ENCODE measurements around the gene STIM2.

The STIM2 gene

DNA sequence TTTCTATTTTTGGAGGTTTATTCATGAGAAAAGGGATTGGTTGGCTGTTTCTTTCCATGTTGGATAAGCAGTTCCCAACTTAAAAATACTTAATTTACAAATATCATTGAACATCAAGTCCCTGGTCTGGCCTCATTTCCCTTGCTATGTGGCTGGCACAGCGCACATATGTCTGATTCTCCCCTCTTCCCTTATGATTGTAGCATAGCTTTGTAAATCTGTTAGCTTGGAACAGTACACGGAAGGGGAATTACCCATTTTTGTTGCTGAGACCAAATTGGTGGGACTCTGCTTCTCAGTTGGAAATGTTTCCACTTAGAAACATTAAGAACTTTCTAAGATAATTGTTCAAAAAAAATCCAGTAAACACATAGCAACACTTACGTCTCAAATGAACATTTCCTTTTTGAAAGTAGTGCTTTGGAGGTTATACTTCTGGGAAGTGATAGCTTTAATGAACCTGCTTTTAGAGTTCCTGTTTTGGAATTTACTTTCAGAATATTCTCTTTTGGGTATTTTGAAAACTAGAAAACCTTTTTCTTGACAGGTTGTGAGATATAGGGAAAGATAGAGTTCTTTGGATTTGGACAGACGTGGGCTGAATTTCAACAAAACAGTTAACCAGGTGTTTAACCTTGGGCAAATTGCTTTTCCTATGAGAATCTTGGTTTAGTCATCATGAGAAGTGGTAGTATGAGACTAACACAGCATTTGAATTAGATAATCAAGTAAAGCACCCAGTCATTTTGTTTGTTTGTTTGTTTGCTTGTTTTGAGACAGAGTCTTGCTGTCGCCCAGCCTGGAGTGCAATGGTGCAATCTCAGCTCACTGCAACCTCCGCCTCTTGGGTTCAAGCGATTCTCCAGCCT lies 47.3 kb downstream of the STIM2 start:
- DNase-seq: no peak

DNA sequence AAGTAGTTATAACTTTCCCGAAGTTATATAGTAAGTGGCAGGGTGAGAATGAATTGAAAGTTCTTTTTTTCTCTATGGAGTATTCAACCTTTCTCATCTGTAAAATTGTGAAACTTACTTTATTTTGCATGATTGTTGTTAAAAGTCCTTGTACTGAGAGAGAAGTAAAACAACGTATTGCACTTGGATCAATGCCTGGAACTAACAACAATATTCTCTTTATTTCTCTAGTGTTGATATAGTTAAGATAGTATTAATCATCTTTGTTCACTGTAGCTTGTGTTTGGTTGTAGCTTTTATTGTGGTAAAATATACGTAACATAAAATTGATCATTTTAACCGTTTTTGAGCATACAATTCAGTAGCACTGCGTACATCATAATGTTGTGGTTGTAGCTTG lies 48.7 kb downstream of the STIM2 start:
- DNase-seq: no peak

DNA sequence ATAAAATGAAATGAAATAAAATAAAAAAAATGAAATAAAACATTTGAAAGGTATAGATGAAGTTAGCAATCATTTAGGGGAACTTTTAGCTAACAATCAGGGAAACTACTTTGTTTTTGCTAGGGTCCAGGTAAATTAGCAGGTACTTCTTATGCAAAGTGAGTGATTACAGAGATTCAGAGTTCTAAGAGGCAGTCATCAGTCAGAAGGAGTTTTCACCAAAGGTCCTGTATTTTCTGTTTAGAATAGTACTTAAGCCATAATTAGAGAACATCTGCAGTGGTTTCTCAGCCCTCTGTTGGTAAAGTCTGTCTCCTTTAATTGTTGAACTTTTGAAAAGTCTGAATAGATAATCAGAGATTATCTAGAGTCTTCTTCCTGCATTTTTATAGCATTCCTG lies 50.6 kb downstream of the STIM2 start:
- DNase-seq: no peak

DNA sequence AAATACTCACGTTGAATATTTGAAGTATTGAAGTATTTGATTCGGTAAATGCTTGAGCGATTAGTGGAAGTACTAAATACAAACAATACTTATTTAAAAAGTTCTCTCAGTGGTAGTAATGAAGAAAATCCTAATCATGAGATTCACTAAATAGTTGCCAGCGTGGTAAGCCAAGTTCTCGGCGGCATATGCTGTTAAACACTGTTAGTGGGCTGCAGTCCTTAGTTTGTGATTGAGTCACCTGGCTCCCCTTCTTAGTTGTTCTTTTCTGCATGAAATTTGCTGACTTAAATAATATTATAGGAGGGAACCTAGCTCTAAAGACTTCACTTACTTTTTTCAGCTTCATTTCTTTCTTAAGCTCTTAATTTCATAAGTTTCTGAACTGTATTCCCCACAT lies 51.4 kb downstream of the STIM2 start:
- no peak for DNase-seq

DNA sequence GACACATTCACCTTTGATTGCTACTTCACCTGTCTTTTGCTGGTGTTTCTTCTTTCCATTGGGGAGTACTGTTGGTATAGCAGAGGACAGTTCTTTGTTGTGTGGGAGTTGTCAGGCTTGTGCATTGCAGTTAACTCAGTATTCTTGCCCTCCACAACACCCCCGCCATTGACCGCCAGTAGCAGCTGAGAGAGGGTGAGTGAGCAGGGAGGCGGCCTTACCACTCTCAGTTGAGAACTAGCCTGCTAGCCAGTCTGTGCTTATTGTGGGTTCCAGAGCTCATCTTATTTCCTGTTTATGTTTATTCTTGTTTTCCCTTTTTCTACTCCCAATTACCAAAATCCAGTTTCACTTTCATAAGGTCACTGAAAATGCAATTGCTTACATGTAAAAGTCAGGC lies 52.2 kb downstream of the STIM2 start:
- no peak for DNase-seq

DNA sequence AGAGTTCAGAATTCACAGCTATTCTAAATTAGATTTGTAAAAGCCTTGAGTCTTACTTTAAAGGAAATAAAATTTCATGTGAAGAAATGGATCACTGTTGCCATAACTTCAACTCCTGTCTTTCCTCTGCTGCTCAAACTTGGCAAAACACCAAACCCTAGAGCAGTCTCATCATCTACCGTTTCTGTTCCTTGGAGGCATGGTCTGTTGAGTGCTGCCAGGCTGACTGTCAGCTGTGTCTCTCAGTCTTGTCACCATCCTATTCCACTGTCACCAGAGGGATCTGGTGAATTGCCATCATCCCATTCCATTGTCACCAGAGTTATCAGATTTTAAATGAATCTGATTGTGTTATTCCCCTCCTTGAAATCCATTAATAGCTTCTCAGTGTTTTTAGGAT lies 55.6 kb downstream of the STIM2 start:
- no peak for DNase-seq

DNA sequence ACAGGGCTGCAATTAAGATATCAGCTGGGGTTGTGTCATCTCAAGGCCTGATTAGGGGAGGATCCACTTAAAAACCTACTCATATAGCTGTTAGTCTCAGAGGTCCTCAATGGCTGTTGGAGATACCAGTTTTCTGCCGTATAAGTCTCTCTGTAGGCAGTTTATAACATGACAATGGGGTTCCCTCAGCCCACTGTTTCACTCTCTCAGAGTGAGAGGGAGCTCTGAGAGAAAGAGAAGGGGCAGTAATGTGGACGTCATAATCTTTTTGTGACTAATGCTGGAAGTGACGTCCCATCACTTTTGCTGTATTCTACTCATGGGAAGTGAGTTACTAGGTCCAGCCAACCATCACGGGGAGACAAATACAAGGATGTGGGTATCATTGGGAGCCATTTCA lies 70.3 kb downstream of the STIM2 start:
- no peak for DNase-seq

DNA sequence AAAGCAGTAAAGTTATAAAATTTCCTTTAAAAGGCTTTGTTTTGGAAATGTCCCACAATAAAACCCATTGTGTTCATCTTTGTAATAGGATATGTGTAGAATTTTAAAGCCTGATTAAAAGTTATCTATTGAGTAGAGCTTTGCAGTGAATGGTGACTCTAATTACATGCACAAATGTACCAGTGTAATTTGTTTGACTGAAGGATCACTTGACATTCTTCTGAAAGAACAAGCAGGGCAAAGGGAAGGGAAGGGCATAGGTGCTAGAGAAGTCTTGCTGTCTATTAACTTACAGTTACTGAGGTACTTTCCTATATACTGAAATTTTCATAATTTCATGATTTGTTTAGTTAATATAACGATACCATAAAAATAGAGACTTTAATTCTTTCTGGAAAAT lies 70.8 kb downstream of the STIM2 start:
- no peak for DNase-seq

DNA sequence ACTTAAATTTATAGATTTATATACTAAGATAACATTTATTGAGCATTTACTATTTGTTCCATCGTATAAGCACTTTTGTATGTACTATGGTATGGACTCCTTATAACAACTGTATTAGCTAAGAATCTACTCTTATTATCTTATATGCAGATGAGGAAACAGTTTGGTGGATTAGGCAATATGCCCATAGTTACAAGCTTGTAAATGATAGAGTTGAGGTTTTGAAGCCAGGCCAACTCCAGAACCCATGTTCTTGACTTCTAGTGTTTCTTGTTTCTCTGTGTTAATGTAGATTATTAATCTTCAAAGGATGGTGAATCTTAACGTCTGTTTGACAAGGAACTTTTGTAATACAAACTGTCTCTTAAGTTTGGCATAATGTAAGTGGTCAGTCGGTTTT lies 71.3 kb downstream of the STIM2 start:
- DNase-seq: no peak

DNA sequence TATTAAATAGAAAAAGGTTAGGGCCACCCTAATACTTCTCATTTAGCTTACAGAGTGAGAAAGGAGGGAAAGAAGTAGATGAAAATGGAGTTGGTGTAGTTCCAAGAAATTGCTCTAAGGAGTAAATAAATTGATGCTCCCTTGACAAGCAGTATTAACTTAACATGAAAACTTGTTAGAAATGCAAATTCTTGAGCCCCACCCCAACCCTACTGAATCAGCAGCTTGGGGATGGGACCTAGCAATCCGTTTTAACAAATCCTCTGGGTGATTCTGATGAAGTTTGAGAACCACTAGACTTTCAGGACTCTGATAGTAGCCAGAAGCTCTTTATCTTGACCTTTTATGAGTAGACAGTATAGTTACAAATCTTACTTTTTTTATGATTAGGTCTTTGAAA lies 74.8 kb downstream of the STIM2 start:
- DNase-seq: no peak

DNA sequence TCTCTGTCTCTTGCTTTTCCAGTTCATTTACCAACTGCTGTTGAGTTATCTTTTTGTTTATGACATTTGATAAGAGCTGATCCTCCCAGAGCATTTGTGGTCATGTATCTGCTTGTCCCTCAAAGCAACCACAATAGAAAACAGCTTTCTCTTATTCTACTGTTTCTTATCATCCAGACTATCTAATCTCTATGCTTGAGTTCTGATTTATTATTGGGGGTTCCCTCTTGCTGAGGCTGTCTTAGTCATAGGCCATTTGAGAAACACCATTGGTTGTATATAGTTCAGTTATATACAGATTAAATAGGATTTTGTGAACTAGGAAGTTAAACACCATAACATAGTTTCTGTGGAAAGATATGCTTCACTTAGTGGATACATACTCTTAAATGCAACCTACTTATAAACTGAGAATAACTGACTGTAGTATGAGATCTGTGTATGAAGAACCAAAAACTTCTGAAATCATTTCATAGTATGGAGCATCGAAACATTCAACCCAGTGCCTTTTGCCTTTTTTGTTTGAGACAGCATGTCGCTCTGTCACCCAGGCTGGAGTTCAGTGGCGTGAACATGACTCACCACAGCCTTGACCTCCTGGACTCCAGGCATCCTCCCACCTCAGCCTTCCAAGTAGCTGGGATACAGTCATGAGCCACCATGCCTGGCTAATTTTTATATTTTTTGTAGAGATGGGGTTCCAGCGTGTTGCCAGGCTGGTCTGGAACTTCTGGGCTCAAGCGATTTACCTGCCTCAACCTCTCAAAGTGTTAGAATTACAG lies 75.8 kb downstream of the STIM2 start:
- no peak for DNase-seq

DNA sequence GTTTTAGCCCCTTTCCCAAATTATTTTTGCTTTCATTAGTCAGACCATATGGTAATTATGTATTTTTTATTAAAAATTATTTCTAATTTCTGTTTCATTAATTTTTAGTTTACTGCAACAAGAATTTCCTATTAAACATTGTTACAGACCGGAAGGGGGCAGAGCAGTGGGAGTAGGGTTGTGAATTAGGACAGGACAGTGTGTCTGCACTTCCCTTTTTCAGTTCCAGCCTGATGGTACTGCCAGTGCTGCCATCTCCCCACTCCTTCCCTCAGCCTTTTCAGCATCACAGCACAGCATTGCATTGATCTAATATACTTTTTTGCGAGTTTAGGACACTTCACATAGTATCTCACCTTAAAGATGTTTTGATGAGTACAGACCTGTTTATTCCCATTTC lies 76.5 kb downstream of the STIM2 start:
- DNase-seq: no peak

DNA sequence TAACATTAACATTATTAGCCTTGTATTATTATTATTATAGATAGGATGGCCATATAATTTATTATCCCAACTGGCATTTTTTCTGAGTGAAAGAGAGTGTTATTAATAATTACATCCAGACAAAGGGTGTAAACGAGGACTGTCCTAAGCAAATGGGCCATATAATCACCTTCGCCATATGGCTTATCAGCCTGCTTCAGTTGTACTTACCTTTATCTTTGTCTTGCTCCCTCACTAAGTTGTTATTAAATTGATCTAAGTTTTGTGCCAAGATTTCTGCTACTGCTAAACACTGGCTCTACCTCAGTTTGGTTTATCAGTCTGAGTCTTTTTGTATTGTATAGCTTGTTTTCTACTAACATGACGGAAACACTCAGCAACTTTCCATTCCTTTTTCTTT lies 76.9 kb downstream of the STIM2 start:
- DNase-seq: no peak

DNA sequence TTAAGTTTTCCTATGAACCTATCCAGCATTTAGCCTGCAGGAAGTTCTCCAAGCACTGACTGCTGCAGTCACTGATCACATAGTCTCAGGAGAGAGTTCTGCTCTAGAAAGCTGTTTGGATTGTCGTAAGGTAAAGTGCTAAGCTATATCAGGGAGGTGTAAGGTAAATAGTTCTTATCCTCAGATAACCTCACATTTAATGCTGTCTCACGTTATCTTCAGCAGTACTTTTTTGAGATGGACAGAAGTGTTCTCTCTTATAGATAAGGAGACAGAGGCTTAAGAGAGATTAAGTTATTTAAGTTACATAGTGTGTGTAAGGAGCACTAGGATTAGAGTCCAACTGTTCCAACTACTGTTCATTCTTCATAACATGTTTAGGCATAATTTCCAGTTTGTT lies 77.9 kb downstream of the STIM2 start:
- DNase-seq: no peak

DNA sequence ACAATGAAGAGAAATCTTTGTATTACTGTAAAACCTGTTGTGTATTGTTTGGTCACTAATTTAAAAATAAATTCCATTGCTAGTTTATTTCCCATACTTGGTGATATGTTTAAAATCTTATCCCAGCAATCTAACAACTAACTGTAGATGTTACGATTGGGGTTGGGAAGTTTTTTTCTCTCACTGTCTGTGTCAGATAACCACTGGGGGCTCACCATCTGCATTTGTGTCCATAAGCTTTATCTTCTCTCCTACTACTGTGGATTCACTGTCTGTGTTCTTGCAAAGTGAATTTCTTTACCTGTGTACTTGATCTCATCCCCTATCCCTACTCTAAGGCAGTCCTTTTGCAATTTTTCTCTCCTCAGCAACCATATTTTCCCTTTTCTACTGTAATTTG lies 81.3 kb downstream of the STIM2 start:
- no peak for DNase-seq

DNA sequence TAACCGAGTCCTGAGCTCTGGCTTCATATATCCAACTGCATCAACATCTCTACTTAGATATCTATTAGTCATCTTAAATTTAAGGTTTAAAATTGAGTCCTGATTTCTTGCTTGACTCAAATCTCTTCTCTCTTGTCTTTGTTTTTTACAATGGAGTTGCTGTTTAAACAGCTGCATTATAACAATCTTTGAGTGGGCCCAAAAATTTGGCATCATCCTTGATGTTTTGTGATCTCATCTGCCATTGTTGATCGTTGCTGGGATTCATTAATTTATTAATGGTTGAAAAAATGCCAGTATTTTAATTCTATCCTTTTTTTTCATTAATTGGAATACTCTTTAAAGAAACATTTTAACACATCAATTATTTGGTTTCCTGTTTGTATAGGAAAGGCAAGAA lies 82.2 kb downstream of the STIM2 start:
- DNase-seq: no peak

DNA sequence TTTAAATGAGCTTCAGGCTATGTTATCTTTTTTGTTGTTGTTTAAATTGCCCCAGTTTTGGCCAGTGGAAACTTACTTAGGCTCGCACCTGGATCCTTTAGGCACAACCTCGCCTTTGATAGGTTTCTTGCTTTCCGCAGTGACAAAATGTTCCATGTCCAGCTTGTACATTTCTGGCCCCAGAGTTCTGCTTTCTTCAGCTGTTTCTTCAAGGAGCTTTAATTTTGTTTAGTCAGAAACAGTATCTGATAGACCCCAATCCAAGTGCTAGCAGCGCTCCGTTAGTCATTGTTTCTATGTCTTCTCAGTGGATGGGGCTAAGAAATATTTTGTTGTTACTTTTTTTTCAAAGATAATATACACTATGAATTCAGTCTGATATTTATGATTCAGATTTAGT lies 82.8 kb downstream of the STIM2 start:
- DNase-seq: no peak

DNA sequence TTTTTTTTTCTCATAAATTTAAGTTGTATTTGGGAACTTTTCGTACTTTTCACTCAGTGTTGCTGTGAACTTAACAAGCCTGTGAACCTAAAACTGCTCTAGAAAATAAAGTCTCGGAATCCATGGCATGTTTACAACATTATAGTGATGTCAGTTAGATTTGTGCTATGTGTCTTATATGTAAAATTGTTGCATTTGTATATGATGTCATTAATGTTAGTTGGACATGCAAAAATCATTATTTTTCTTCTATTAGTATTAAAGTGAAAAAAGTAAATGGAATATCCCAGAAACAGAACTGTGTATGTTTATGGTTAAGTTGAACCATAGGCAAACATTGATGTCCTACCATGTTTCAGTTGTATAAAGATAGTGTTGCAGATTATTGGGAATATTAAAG lies 85.2 kb downstream of the STIM2 start:
- DNase-seq: no peak

DNA sequence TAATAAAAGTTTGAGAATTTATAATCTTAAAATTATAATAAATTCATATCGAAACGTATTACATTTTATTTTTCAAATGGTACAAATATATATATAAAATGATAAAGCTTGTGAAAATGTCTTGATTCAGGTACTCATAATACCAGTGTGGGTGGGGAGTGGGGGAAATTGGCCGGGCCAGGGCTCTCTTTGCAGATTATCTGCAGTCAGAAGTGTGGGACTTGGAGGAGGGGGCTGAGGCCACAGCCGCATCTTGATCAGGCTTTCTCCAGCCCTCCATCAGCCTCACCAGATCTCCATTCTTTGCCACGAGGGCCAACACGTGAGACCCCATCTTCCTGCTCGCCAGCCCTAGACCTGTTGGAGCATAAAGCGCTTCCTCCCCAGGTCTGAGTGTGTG lies 86.7 kb downstream of the STIM2 start:
- DNase-seq: no peak

DNA sequence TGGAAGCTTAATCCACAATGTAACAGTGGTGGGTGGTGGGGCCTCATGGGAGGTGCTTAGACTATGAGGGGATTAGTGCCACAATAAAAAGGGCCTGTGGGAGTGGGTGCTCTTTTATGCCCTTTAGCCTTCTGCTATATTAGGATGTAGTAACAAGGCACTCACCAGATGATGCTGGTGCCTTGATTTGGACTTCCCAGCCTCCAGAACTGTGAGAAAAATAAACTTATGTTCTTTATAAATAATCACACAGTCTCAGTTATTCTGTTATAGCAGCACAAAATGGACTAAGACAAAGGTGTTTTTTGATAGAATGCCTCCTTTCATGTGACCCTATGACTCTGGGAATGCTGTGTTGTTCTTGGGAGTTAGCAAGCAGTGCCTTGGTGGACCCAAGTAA lies 89.8 kb downstream of the STIM2 start:
- no peak for DNase-seq

DNA sequence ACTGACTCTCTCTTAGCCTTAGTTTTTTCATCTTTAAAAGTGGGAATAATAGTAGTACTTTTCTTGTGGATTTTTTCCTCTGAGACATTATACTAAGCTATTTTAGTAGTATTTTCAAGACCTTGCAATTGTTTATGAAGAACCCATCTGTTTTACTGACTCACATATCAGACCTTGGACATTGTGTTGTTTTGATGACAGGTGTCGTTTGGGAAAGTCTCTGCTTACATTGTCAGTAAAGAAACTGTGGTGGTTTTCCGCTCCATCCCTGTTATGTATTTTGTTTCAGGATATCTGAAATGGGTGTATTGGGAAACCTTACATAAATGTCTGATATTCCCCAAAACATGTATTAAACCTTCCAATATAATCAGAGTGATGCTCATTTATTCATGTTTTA lies 92.2 kb downstream of the STIM2 start:
- no peak for DNase-seq

DNA sequence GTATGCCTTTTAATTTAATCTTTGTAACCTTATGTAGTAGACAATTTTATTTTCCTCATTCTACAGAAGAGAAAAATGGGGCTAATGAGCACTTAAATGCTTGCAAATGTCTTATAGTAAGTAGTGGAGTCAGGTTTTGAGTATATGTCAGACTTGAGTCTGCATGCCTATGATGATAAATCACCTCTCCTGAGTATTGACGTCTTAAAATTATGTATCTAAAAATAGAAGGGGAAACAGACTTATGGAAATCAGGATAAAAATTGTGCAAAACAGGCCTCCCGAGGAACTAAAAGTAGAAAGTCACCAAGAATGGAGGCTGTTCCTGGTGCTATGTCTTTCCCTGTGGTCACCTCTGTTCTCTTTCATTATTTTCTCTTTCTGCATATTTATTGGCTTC lies 92.7 kb downstream of the STIM2 start:
- DNase-seq: no peak

DNA sequence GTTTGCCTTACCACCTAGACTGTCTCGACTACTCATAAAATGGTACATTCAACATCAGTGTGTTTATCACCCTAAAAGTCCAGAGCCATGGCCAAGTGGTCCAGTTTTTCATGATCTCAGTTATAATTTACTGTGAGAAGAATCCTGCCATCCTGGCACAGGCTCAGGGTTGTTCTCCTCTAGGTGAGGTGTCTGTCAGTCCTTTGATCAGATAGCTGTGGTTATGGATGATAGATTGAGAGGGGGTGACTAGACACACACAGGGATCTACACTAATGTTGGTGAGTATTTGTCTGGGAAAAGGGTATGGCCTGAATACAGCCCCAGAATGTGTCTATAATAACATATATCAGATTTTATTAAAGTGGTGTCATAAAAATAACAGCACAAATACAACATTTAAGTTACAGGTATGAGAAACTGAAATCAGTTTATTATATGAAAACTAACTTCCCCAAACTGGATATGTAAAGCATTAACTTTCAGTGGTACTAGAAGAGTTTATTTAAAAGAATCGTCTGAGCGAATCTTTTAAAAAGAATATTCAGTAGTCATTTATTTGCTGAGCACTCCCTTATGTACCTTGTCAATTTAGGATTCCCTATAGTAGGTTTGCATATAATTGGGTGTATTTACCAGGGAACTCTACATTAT lies 93.3 kb downstream of the STIM2 start:
- DNase-seq: no peak

DNA sequence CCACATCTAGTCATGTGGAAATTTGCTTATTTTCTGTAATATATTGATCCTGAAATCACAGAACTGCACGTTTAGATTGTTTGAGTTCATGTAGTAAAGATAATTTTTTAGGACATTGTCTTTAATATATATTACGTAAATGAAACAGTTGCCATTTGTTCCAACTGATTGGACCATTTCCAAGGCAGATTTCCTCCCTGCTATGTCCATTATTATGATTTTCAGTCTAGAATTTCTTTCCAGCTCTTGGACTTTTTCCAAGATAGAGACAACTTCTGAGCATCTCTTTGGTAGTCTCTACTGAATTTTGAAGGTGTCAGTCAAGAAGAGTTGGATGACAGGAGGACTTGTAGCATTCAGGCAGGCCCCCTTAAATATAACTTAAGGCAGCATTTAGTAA lies 94.6 kb downstream of the STIM2 start:
- DNase-seq: no peak
